ENCODE measurements around the gene TMED7.

GRCh38 chr5:115583474-115583873 is 42.4 kb downstream of the TMED7 start:
- TF ChIP-seq CTCF (IDR thresholded peaks at IDR 0.05; ENCODE audit: low read depth, low read length, missing input control) (no peak), SP1 (IDR thresholded peaks at IDR 0.05) (no peak), GABPA (IDR thresholded peaks at IDR 0.05 in 1 of 2, conservative IDR thresholded peaks at IDR 0.05 in 1 of 2) (no peak), ATF3 (IDR thresholded peaks at IDR 0.05) (no peak)
- TF ChIP-seq, protein P1, sequence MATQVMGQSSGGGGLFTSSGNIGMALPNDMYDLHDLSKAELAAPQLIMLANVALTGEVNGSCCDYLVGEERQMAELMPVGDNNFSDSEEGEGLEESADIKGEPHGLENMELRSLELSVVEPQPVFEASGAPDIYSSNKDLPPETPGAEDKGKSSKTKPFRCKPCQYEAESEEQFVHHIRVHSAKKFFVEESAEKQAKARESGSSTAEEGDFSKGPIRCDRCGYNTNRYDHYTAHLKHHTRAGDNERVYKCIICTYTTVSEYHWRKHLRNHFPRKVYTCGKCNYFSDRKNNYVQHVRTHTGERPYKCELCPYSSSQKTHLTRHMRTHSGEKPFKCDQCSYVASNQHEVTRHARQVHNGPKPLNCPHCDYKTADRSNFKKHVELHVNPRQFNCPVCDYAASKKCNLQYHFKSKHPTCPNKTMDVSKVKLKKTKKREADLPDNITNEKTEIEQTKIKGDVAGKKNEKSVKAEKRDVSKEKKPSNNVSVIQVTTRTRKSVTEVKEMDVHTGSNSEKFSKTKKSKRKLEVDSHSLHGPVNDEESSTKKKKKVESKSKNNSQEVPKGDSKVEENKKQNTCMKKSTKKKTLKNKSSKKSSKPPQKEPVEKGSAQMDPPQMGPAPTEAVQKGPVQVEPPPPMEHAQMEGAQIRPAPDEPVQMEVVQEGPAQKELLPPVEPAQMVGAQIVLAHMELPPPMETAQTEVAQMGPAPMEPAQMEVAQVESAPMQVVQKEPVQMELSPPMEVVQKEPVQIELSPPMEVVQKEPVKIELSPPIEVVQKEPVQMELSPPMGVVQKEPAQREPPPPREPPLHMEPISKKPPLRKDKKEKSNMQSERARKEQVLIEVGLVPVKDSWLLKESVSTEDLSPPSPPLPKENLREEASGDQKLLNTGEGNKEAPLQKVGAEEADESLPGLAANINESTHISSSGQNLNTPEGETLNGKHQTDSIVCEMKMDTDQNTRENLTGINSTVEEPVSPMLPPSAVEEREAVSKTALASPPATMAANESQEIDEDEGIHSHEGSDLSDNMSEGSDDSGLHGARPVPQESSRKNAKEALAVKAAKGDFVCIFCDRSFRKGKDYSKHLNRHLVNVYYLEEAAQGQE (IDR thresholded peaks at IDR 0.05) = no peak
